Stimulated activated CD4-positive, alpha-beta T cell treated with anti-CD3 and anti-CD28 coated beads, Interleukin-4, amount 100 ng/mL, for 24 hours (primary cell): ENCODE measurements around the gene C1orf159.
"Not testable (repeated sequence)": the region's sequence is repeated elsewhere in the genome, so short reads cannot be mapped to it uniquely, and the experiment has no call there.

Experiments
- DNase-seq: peaks from one replicate; pipeline ENCODE4 v3.0.0-alpha.2; 2020

Gene C1orf159

GRCh38 chr1:1116701-1117468, 996 bp upstream of the C1orf159 start:
- DNase-seq, result peak; percentile 39

- no peak for DNase-seq
Measured at GRCh38 chr1:1115136-1115785, 628 bp downstream of the C1orf159 start.

- no peak for DNase-seq
Measured at GRCh38 chr1:1114431-1114830, 1.5 kb downstream of the C1orf159 start.

GRCh38 chr1:1112237-1112985, 3.5 kb downstream of the C1orf159 start:
- no peak for DNase-seq

GRCh38 chr1:1111516-1112236, 4.2 kb downstream of the C1orf159 start:
- no peak for DNase-seq

GRCh38 chr1:1110561-1110971, 5.3 kb downstream of the C1orf159 start:
- no peak for DNase-seq

- no peak for DNase-seq
Measured at GRCh38 chr1:1109743-1110142, 6.1 kb downstream of the C1orf159 start.

GRCh38 chr1:1106510-1107221, 9.2 kb downstream of the C1orf159 start:
- DNase-seq, result no peak

- not testable (repeated sequence) for DNase-seq
Measured at GRCh38 chr1:1104152-1104551, 11.7 kb downstream of the C1orf159 start.

- DNase-seq, result no peak
Measured at GRCh38 chr1:1101503-1101902, 14.4 kb downstream of the C1orf159 start.

- no peak for DNase-seq
Measured at GRCh38 chr1:1100296-1100695, 15.6 kb downstream of the C1orf159 start.

- no peak for DNase-seq
Measured at GRCh38 chr1:1099506-1100183, 16.2 kb downstream of the C1orf159 start.

GRCh38 chr1:1098681-1099421, 17.0 kb downstream of the C1orf159 start:
- no peak for DNase-seq

GRCh38 chr1:1096136-1096535, 19.8 kb downstream of the C1orf159 start:
- not testable (repeated sequence) for DNase-seq

- DNase-seq, result no peak
Measured at GRCh38 chr1:1094981-1095380, 20.9 kb downstream of the C1orf159 start.

- no peak for DNase-seq
Measured at GRCh38 chr1:1093610-1093943, 22.3 kb downstream of the C1orf159 start.

- no peak for DNase-seq
Measured at GRCh38 chr1:1092894-1093609, 22.8 kb downstream of the C1orf159 start.

- DNase-seq, result no peak
Measured at GRCh38 chr1:1092149-1092855, 23.6 kb downstream of the C1orf159 start.

- DNase-seq, result no peak
Measured at GRCh38 chr1:1091344-1092148, 24.3 kb downstream of the C1orf159 start.
